ENCODE data around the gene HOXB8. TPM values are rescaled to one million over a fixed set of nuclear protein-coding genes. Genes with fewer than 3 reads are reported as not detected.

The HOXB8 gene
- total and polyA plus RNA-seq, 10 of the 15 experiments (the other 5 are each of a cell fraction or from before 2014, with no cell fraction given): 0.21 TPM; not detected in 9

DNA sequence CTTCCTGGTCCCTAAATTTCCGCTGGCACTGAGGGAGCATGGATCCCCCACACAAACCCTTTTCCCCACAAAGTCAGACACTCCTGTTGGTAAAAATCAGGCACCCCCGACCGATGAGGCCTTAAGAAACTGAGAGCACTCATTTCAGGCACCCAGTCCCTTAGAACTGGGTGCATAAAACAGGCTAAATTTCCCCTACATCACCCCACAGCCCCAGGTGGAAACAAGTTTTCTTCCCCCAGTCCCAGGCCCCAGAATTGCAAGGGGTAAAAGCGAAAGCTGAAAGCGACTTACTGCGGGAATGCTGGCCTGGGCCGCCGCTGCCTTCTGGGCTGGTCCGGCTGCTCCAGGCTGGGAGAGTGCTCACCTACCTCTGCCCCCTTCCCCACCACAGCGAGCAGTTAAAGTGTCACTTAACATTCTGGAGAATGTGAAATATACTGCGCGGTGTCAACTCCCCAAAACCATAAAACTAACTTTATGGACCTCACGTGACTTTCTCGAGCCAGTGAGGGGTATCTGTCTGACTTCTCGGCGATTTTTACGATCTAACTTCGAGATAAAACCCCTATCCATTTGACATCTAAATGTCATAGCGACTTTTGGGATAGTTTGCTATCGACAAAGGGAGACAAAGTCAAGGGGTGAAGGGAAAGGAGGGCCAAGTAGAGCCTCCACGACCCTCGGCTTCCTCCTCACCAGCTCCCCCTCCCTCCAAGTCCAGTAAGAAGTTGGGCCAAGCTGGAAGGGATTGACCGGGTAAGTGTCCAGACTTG is 25.1 kb downstream of the HOXB8 start, which contains the start of gene HOXB3:
Gene HOXB3 (minus strand): TSS at position 411 of the 776 bp plus-strand sequence. CDS start 37,767 bp downstream, outside the sequence.
- in situ Hi-C loops (cut with MboI): no loop called here
- CTCF ChIA-PET: interaction anchor here (0.8 to 4.8 kb wide), 6 partner anchors 11 to 540 kb away, joined by 3 to 113 read pairs (median 4); no protein-coding TSS in a partner anchor
- no TSS peak for BruUV-seq (replicated peaks)
- peaks cover 0 to 8% of the 10 kb centered on the region in 2 experiments; a peak in 3 of 4 replicates for H3K27me3 ChIP-seq (replicated peaks in 1 of 2; ENCODE audit: control insufficient read depth in 2 of 2, insufficient read depth in 2 of 2, low read length in 1 of 2)
- POLR2A ChIA-PET: interaction anchor here (0.6 kb wide), 2 partner anchors 503 to 512 kb away, joined by 3 read pairs; no protein-coding TSS in a partner anchor
- H4K20me1 ChIP-seq (ENCODE audit: control insufficient read depth, insufficient read depth): no peaks in the 10 kb centered on the region
- ATAC-seq (no peak), FAIRE-seq (no peak), DNase-seq (ENCODE audit: low read depth, low spot score) (no peak)
- H2AFZ ChIP-seq (ENCODE audit: control insufficient read depth, low read depth, low read length): no peak within 1 kb of the TSS
- H3K9me3 ChIP-seq (replicated peaks; ENCODE audit: control insufficient read depth, insufficient read depth, low read length): no peaks in the 10 kb centered on the region
- no peaks in the 10 kb centered on the region for H3K4me1 ChIP-seq (ENCODE audit: control insufficient read depth, insufficient read depth, low read length)
- no peak within 1 kb of the TSS for H3K27ac ChIP-seq (ENCODE audit: control insufficient read depth, insufficient read depth)
- H3K4me2 ChIP-seq (ENCODE audit: control insufficient read depth, insufficient read depth): peak within 1 kb of the TSS; percentile 17; the same call in 1 of the 2 replicates
- H3K9ac ChIP-seq (ENCODE audit: control insufficient read depth, insufficient read depth, low read length): no peak within 1 kb of the TSS
- SMC1A ChIA-PET (ENCODE audit: uncharacterized antibody, unreplicated experiment): interaction anchor here (1.0 to 3.0 kb wide), 3 partner anchors 254 to 324 kb away, joined by 3 to 23 read pairs (median 4); no protein-coding TSS in a partner anchor
- RAD21 ChIA-PET (ENCODE audit: unreplicated experiment): interaction anchor here (1.0 to 3.4 kb wide), 9 partner anchors 23 to 510 kb away, joined by 3 to 21 read pairs (median 5); no protein-coding TSS in a partner anchor
- TF ChIP-seq ZNF622 (IDR thresholded peaks at IDR 0.05): no peak
- TF ChIP-seq, protein P1, sequence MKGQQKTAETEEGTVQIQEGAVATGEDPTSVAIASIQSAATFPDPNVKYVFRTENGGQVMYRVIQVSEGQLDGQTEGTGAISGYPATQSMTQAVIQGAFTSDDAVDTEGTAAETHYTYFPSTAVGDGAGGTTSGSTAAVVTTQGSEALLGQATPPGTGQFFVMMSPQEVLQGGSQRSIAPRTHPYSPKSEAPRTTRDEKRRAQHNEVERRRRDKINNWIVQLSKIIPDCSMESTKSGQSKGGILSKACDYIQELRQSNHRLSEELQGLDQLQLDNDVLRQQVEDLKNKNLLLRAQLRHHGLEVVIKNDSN (IDR thresholded peaks at IDR 0.05; ENCODE audit: borderline replicate concordance, extremely low read length, insufficient read depth, low read depth, low read length): peak; percentile 12
- intact Hi-C loops (cut with micrococcal nuclease; ENCODE audit: unreplicated experiment): no loop called here
- 54% methylated on average over 23 of the region's 23 CpGs for WGBS (ENCODE audit: insufficient coverage, insufficient replicate concordance, low lambda C conversion rate, missing lambda C conversion rate)
- H3K36me3 ChIP-seq (ENCODE audit: control insufficient read depth in 2 of 2, insufficient read depth in 2 of 2, low read length in 1 of 2): no peaks in the 10 kb centered on the region
- no peaks in the 10 kb centered on the region for H3K79me2 ChIP-seq (ENCODE audit: control insufficient read depth, insufficient read depth, low read length)
- peak within 1 kb of the TSS; percentile 13; the same call in 1 of the 2 replicates for H3K4me3 ChIP-seq
